Endothelial cell of umbilical vein (primary cell): ENCODE data around the gene DUOXA2.

ENCODE experiments used
- CTCF ChIP-seq, 2 donors: IDR thresholded peaks; 1 replicate in 1 of 2; 2 replicates in 1 of 2; pipeline ENCODE4 v1.5.1; 2011; ENCODE audit warnings: low read length in 2 of 2, mild to moderate bottlenecking in 2 of 2, moderate library complexity in 2 of 2, control low read depth in 1 of 2, inconsistent platforms in 1 of 2, low read depth in 1 of 2; ENCODE audit not compliant: insufficient read depth in 1 of 2; ENCODE audit errors: extremely low read depth in 1 of 2
- EZH2 ChIP-seq: IDR thresholded peaks from 2 replicates; pipeline ENCODE4 v1.6.1; 2012; ENCODE audit warnings: borderline replicate concordance, low read depth, mild to moderate bottlenecking, moderate library complexity, low read length, inconsistent platforms; ENCODE audit not compliant: severe bottlenecking
- FOS ChIP-seq: IDR thresholded peaks from 2 replicates; pipeline ENCODE4 v1.6.1; 2011; ENCODE audit warnings: mild to moderate bottlenecking, low read length, moderate library complexity, borderline replicate concordance; ENCODE audit not compliant: insufficient read depth
- JUN ChIP-seq: IDR thresholded peaks from 2 replicates; pipeline ENCODE4 v1.6.1; 2011; ENCODE audit warnings: borderline replicate concordance, low read depth; ENCODE audit not compliant: insufficient read length, insufficient read depth
- MYC ChIP-seq: IDR thresholded peaks from one replicate; pipeline ENCODE4 v1.6.1; 2011; ENCODE audit warnings: mild to moderate bottlenecking, low read depth, low read length
- POLR2A ChIP-seq: IDR thresholded peaks from 2 replicates; pipeline ENCODE4 v1.6.1; 2012; ENCODE audit warnings: low read depth, mild to moderate bottlenecking, control low read depth, low read length
- POLR2AphosphoS5 ChIP-seq: IDR thresholded peaks from 2 replicates; pipeline ENCODE4 v1.6.1; 2012; ENCODE audit warnings: low read depth, mild to moderate bottlenecking, control low read depth, low read length, moderate library complexity; ENCODE audit not compliant: insufficient read depth

GRCh38 chr15:45123397-45123796, 9.3 kb downstream of the DUOXA2 start:
- no peak for TF ChIP-seq CTCF (IDR thresholded peaks at IDR 0.05; ENCODE audit: extremely low read depth in 1 of 2, insufficient read depth in 1 of 2, low read depth in 1 of 2, low read length in 2 of 2)
- TF ChIP-seq POLR2A: no peak
- no peak for TF ChIP-seq EZH2
- no peak for TF ChIP-seq POLR2AphosphoS5
- TF ChIP-seq FOS: no peak
- no peak for TF ChIP-seq MYC
- TF ChIP-seq JUN: no peak
